Measurements from ENCODE around the gene FUT2.
A peak's percentile ranks its signal among the peaks of the same experiment; 100 is the strongest.
"Not testable (repeated sequence)": the region's sequence is repeated elsewhere in the genome, so short reads cannot be mapped to it uniquely, and the experiment has no call there.

The FUT2 gene

DNA sequence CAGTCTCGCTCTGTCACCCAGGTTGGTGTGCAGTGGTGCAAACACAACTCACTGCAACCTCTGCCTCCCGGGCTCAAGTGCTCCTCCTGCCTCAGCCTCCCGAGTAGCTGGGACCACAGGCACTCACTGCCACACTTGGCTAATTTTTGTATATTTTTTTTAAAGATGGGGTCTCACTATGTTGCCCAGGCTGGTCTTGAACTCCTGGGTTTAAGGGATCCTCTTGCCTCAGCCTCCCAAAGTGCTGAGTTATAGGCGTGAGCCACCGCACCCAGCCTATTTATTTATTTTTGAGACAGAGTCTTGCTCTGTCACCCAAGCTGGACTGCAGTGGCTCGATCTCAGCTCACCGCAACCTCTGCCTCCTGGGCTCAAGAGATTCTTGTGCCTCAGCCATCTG lies 9.1 kb upstream of the FUT2 start:
- not testable (repeated sequence) for H3K4me1 ChIP-seq (ENCODE audit: control insufficient read depth, insufficient read depth, low read length); H3K9ac ChIP-seq (ENCODE audit: low read length); H3K27me3 ChIP-seq (ENCODE audit: control insufficient read depth, insufficient read depth, low read length); H3K36me3 ChIP-seq (ENCODE audit: control insufficient read depth, insufficient read depth, low read length); H3K27ac ChIP-seq (ENCODE audit: low read depth, low read length); H3K4me3 ChIP-seq (ENCODE audit: low read length)

- Histone ChIP-seq H3K4me1 (ENCODE audit: control insufficient read depth, insufficient read depth, low read length) (no peaks in the 10 kb centered on the region), H3K27ac (ENCODE audit: low read depth, low read length) (no peak overlapping the region), H3K4me3 (ENCODE audit: low read length) (no peak overlapping the region), H3K9ac (ENCODE audit: low read length) (no peak overlapping the region), H3K36me3 (ENCODE audit: control insufficient read depth, insufficient read depth, low read length) (no peaks in the 10 kb centered on the region), H3K27me3 (ENCODE audit: control insufficient read depth, insufficient read depth, low read length) (no peaks in the 10 kb centered on the region)
Observed at GRCh38 chr19:48687776-48688175, 8.0 kb upstream of the FUT2 start.

GRCh38 chr19:48689449-48689848 lies 6.3 kb upstream of the FUT2 start:
- H3K4me1 ChIP-seq (ENCODE audit: control insufficient read depth, insufficient read depth, low read length): no peaks in the 10 kb centered on the region
- H3K27me3 ChIP-seq (ENCODE audit: control insufficient read depth, insufficient read depth, low read length): no peaks in the 10 kb centered on the region
- no peak overlapping the region for H3K27ac ChIP-seq (ENCODE audit: low read depth, low read length)
- H3K36me3 ChIP-seq (ENCODE audit: control insufficient read depth, insufficient read depth, low read length): no peaks in the 10 kb centered on the region
- no peak overlapping the region for H3K4me3 ChIP-seq (ENCODE audit: low read length)
- H3K9ac ChIP-seq (ENCODE audit: low read length): no peak overlapping the region

GRCh38 chr19:48693629-48694028 lies 2.1 kb upstream of the FUT2 start:
- H3K27ac ChIP-seq (ENCODE audit: low read depth, low read length); H3K36me3 ChIP-seq (ENCODE audit: control insufficient read depth, insufficient read depth, low read length); H3K4me1 ChIP-seq (ENCODE audit: control insufficient read depth, insufficient read depth, low read length); H3K9ac ChIP-seq (ENCODE audit: low read length); H3K4me3 ChIP-seq (ENCODE audit: low read length): not testable (repeated sequence)
- H3K27me3 ChIP-seq (ENCODE audit: control insufficient read depth, insufficient read depth, low read length): peaks cover 11% of the 10 kb centered on the region

GRCh38 chr19:48696353-48697010 lies 711 bp downstream of the FUT2 start:
- Histone ChIP-seq H3K27ac (ENCODE audit: low read depth, low read length) (no peak overlapping the region), H3K27me3 (ENCODE audit: control insufficient read depth, insufficient read depth, low read length) (peaks cover 11% of the 10 kb centered on the region), H3K9ac (ENCODE audit: low read length) (peak overlapping the region; percentile 68), H3K4me3 (ENCODE audit: low read length) (peak overlapping the region; percentile 73), H3K4me1 (ENCODE audit: control insufficient read depth, insufficient read depth, low read length) (no peaks in the 10 kb centered on the region), H3K36me3 (ENCODE audit: control insufficient read depth, insufficient read depth, low read length) (no peaks in the 10 kb centered on the region)

DNA sequence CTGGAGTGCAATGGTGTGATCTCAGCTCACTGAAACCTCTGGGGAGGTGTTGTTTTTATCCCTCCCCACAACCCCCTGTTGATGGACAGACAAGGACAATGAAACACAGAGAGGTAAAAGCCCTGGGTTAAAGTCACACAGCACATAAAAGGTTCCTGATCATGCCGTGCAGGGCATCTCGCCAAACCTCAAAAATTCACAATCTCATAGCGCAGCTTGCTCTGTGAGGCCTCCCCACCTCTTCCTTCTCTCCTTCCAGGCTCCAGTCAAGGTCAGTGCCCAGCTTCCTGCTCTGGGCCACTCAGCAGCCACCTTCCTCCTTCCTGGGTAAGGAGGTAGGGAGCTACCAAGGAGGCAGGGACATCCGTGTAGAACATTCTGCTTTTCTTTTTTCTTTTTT lies 2.3 kb downstream of the FUT2 start:
- H3K4me3 ChIP-seq (ENCODE audit: low read length): peak overlapping the region; percentile 27
- peaks cover 11% of the 10 kb centered on the region for H3K27me3 ChIP-seq (ENCODE audit: control insufficient read depth, insufficient read depth, low read length)
- no peak overlapping the region for H3K9ac ChIP-seq (ENCODE audit: low read length)
- H3K4me1 ChIP-seq (ENCODE audit: control insufficient read depth, insufficient read depth, low read length): no peaks in the 10 kb centered on the region
- H3K27ac ChIP-seq (ENCODE audit: low read depth, low read length): no peak overlapping the region
- no peaks in the 10 kb centered on the region for H3K36me3 ChIP-seq (ENCODE audit: control insufficient read depth, insufficient read depth, low read length)

DNA sequence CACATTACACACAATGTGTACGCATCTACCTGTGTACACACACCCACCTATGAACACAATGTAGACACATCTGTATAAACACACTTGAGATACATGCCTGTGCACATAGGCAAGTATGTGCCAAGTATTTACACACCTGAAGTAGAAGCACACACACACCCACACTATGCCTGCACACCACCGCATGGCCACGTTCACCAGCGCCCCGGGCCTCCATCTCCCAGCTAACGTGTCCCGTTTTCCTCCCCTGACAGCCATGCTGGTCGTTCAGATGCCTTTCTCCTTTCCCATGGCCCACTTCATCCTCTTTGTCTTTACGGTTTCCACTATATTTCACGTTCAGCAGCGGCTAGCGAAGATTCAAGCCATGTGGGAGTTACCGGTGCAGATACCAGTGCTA lies 6.9 kb downstream of the FUT2 start:
- Histone ChIP-seq H3K4me3 (ENCODE audit: low read length) (no peak overlapping the region), H3K9ac (ENCODE audit: low read length) (no peak overlapping the region), H3K4me1 (ENCODE audit: control insufficient read depth, insufficient read depth, low read length) (no peaks in the 10 kb centered on the region), H3K27ac (ENCODE audit: low read depth, low read length) (no peak overlapping the region), H3K36me3 (ENCODE audit: control insufficient read depth, insufficient read depth, low read length) (no peaks in the 10 kb centered on the region), H3K27me3 (ENCODE audit: control insufficient read depth, insufficient read depth, low read length) (no peaks in the 10 kb centered on the region)

DNA sequence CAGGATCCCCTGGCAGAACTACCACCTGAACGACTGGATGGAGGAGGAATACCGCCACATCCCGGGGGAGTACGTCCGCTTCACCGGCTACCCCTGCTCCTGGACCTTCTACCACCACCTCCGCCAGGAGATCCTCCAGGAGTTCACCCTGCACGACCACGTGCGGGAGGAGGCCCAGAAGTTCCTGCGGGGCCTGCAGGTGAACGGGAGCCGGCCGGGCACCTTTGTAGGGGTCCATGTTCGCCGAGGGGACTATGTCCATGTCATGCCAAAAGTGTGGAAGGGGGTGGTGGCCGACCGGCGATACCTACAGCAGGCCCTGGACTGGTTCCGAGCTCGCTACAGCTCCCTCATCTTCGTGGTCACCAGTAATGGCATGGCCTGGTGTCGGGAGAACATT lies 7.5 kb downstream of the FUT2 start:
- Histone ChIP-seq H3K27ac (ENCODE audit: low read depth, low read length) (no peak overlapping the region), H3K4me3 (ENCODE audit: low read length) (no peak overlapping the region), H3K36me3 (ENCODE audit: control insufficient read depth, insufficient read depth, low read length) (no peaks in the 10 kb centered on the region), H3K27me3 (ENCODE audit: control insufficient read depth, insufficient read depth, low read length) (no peaks in the 10 kb centered on the region), H3K9ac (ENCODE audit: low read length) (no peak overlapping the region), H3K4me1 (ENCODE audit: control insufficient read depth, insufficient read depth, low read length) (no peaks in the 10 kb centered on the region)

GRCh38 chr19:48705431-48705830 lies 9.7 kb downstream of the FUT2 start:
- Histone ChIP-seq H3K27me3 (ENCODE audit: control insufficient read depth, insufficient read depth, low read length) (no peaks in the 10 kb centered on the region), H3K9ac (ENCODE audit: low read length) (no peak overlapping the region), H3K27ac (ENCODE audit: low read depth, low read length) (no peak overlapping the region), H3K4me3 (ENCODE audit: low read length) (no peak overlapping the region), H3K36me3 (ENCODE audit: control insufficient read depth, insufficient read depth, low read length) (no peaks in the 10 kb centered on the region), H3K4me1 (ENCODE audit: control insufficient read depth, insufficient read depth, low read length) (no peaks in the 10 kb centered on the region)

GRCh38 chr19:48708471-48708870 lies 12.7 kb downstream of the FUT2 start:
- Histone ChIP-seq H3K9ac (ENCODE audit: low read length) (no peak overlapping the region), H3K36me3 (ENCODE audit: control insufficient read depth, insufficient read depth, low read length) (no peaks in the 10 kb centered on the region), H3K4me3 (ENCODE audit: low read length) (no peak overlapping the region), H3K27ac (ENCODE audit: low read depth, low read length) (no peak overlapping the region), H3K27me3 (ENCODE audit: control insufficient read depth, insufficient read depth, low read length) (no peaks in the 10 kb centered on the region), H3K4me1 (ENCODE audit: control insufficient read depth, insufficient read depth, low read length) (no peaks in the 10 kb centered on the region)

DNA sequence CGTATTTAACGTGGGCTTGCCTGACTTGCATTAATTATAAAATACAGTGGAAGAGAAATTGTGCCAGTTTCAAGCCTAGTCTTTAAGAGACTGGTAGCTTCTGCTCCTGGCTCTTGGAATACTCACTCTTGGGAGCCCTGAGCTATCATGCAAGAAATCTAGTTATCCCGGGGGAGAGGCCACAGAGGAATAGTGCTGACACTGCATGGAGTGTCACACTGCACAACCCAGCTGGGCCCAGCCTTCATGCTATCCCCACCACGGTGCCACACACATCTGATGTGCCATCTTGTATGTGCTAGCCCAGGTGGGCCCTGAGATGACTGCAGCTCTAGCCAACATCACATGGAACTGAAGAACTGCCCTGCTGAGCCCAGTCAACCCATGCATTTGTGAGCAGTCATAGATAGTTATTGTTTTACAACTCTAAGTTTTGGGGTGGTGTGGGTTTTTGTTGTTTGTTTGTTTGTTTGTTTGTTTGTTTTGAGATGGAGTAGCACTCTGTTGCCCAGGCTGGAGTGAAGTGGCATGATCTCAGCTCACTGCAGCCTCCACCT lies 15.4 kb downstream of the FUT2 start:
- Histone ChIP-seq H3K4me3 (ENCODE audit: low read length) (no peak overlapping the region), H3K27me3 (ENCODE audit: control insufficient read depth, insufficient read depth, low read length) (no peaks in the 10 kb centered on the region), H3K9ac (ENCODE audit: low read length) (no peak overlapping the region), H3K36me3 (ENCODE audit: control insufficient read depth, insufficient read depth, low read length) (no peaks in the 10 kb centered on the region), H3K27ac (ENCODE audit: low read depth, low read length) (no peak overlapping the region), H3K4me1 (ENCODE audit: control insufficient read depth, insufficient read depth, low read length) (peaks cover 10% of the 10 kb centered on the region)

DNA sequence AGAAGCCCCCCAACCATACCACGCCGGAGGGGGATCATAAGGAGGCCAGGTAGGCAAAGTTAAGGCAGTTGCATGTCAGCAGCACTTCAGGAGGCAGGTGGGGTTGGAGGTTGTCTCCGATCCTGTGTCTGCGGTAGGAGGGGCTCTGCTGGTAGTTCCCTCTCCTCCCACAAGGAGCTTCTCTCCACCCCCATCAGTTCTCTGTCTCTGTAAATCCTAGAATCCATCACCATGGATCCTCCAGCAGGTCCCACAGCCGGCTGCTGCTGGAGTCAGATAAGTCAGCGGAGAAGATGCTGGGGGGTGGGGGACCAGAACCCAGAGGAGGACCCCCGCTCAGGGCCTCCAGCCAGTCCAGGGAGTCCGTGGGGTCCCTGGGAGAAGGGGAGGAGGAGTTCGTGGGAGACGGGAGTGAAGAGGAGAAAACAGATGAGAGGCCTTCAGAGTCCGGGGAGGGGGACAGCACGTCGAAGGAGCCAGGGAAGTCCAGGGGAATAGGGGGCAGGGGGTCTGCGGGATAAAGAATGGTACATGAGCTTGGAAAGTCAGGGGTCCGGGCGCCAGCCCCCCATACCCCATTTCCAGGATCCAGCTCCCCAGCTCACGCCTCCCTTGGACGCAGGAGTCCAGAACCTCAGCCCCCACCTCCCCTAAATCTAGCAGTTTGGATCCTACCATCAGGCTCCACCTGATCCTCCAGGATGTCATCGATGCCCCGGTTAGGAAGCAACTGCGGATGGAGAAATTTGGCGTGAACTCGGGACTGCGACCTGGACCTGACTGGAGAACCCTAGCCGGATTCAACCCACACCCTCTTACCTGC lies 17.5 kb downstream of the FUT2 start:
- Histone ChIP-seq H3K36me3 (ENCODE audit: control insufficient read depth, insufficient read depth, low read length) (no peaks in the 10 kb centered on the region), H3K4me3 (ENCODE audit: low read length) (peak overlapping the region; percentile 82), H3K27me3 (ENCODE audit: control insufficient read depth, insufficient read depth, low read length) (no peaks in the 10 kb centered on the region), H3K27ac (ENCODE audit: low read depth, low read length) (no peak overlapping the region), H3K9ac (ENCODE audit: low read length) (no peak overlapping the region), H3K4me1 (ENCODE audit: control insufficient read depth, insufficient read depth, low read length) (peaks cover 10% of the 10 kb centered on the region)
